OCI-LY7 (cell line): ENCODE results near the gene SGSM2. TPM values are rescaled to one million over a fixed set of nuclear protein-coding genes. Genes with fewer than 3 reads are reported as not detected.
A peak's percentile ranks its signal among the peaks of the same experiment; 100 is the strongest.

Experiments
- BruUV-seq: library from RNA; stranded (reverse); fragments of 400-500 nt; replicated peaks from 2 replicates; lab custom pipeline; 2021; lab: Mats Ljungman, UMichigan
- CTCF ChIA-PET: fragments of 300-600 bp; sonication (Branson Sonifier 250); formaldehyde crosslinking; loops from one replicate; lab custom pipeline; 2022; ENCODE audit warnings: antibody characterized with exemption; ENCODE audit not compliant: unreplicated experiment; lab: Charles Lee
- POLR2A ChIA-PET: fragments of 300-600 bp; sonication (Branson Sonifier 250); formaldehyde crosslinking; loops from one replicate; lab custom pipeline; 2022; ENCODE audit warnings: antibody characterized with exemption; lab: Charles Lee
- DNase-seq: peaks from one replicate; pipeline ENCODE4 v3.0.0-alpha.2; 2015; ENCODE audit warnings: low spot score
- H2AFZ ChIP-seq: fragments of 200-600 bp; sonication (generic), shearing (Covaris generic); 2 replicates; pipeline ENCODE4 v1.6.1; 2014; ENCODE audit warnings: mild to moderate bottlenecking, antibody characterized with exemption, low read length, moderate library complexity
- H3K27ac ChIP-seq: fragments of 200-600 bp; sonication (generic); 2 replicates; pipeline ENCODE4 v1.5.1; 2014; ENCODE audit warnings: mixed run types, low read depth, mild to moderate bottlenecking, moderate library complexity, low read length, inconsistent platforms; ENCODE audit not compliant: poor library complexity, severe bottlenecking
- H3K36me3 ChIP-seq: fragments of 200-600 bp; sonication (generic); 2 replicates; pipeline ENCODE4 v1.6.1; 2014; ENCODE audit warnings: mild to moderate bottlenecking, antibody characterized with exemption, low read length, moderate library complexity, mixed read lengths; ENCODE audit not compliant: insufficient read depth
- H3K4me1 ChIP-seq: fragments of 200-600 bp; sonication (generic); 2 replicates; pipeline ENCODE4 v1.5.1; 2014; ENCODE audit warnings: mild to moderate bottlenecking, low read length; ENCODE audit not compliant: insufficient read depth, poor library complexity, severe bottlenecking
- H3K4me2 ChIP-seq: fragments of 200-600 bp; sonication (generic); 2 replicates; pipeline ENCODE4 v1.6.1; 2014; ENCODE audit warnings: mild to moderate bottlenecking, low read length
- H3K4me3 ChIP-seq: fragments of 200-600 bp; sonication (generic); 2 replicates; pipeline ENCODE4 v1.5.1; 2014; ENCODE audit warnings: mild to moderate bottlenecking, low read depth, low read length; ENCODE audit not compliant: poor library complexity, severe bottlenecking
- H3K79me2 ChIP-seq: fragments of 200-600 bp; sonication (generic); 2 replicates; pipeline ENCODE4 v1.6.1; 2016; ENCODE audit warnings: low read depth, mild to moderate bottlenecking, low read length, moderate library complexity, mixed read lengths; ENCODE audit not compliant: insufficient read depth
- H3K9me2 ChIP-seq: fragments of 200-600 bp; sonication (generic); 2 replicates; pipeline ENCODE4 v1.6.1; 2016; ENCODE audit warnings: mild to moderate bottlenecking, low read length, mixed read lengths; ENCODE audit not compliant: insufficient read depth
- H3K9me3 ChIP-seq: fragments of 200-600 bp; sonication (generic); 2 replicates; pipeline ENCODE4 v1.6.1; 2014; ENCODE audit warnings: mild to moderate bottlenecking, mixed run types, low read length, mixed read lengths
- H4K20me1 ChIP-seq: fragments of 200-600 bp; sonication (generic); 2 replicates; pipeline ENCODE4 v1.6.1; 2014; ENCODE audit warnings: mild to moderate bottlenecking, antibody characterized with exemption, low read length, moderate library complexity, mixed read lengths; ENCODE audit not compliant: insufficient read depth
- EZH2phosphoT487 ChIP-seq: fragments of 200-600 bp; sonication (generic); IDR thresholded peaks from 2 replicates; pipeline ENCODE4 v1.6.1; 2018; ENCODE audit warnings: low read depth, borderline replicate concordance, mild to moderate bottlenecking, mixed run types, antibody characterized with exemption, low read length, moderate library complexity, mixed read lengths
- intact Hi-C: fragments of 100-400 bp; cut with micrococcal nuclease; formaldehyde crosslinking; loops from one replicate; pipeline ENCODE4 v1.10.0; 2022; ENCODE audit not compliant: unreplicated experiment
- total RNA-seq, 2 experiments: library from RNA; depleted of rRNA in 1 of 2; stranded (reverse); fragments of >200 nt in 1 of 2; shearing (Covaris generic) in 1 of 2; gene quantifications; 2 replicates each; pipeline ENCODE4 v1.2.3, GENCODE V29; 2014 to 2022
- TF ChIP-seq, protein P1 (sequence below): fragments of 200-600 bp; sonication (generic); conservative IDR thresholded peaks from 2 replicates; pipeline ENCODE4 v1.5.1; 2014; ENCODE audit warnings: mild to moderate bottlenecking, antibody characterized with exemption, low read length, moderate library complexity, mixed read lengths

Gene SGSM2
- total RNA-seq, 2 experiments from 2014 or later = 44.0 to 50.6 TPM

GRCh38 chr17:2403044-2403443, 65.7 kb downstream of the SGSM2 start:
- H3K9me3 ChIP-seq = no peaks in the 10 kb centered on the region
- no peak overlapping the region for H2AFZ ChIP-seq
- no peaks in the 10 kb centered on the region for H4K20me1 ChIP-seq
- no peaks in the 10 kb centered on the region for H3K9me2 ChIP-seq
- POLR2A ChIA-PET = interaction anchor here (3.0 kb wide), 1 partner anchor 11 kb away, joined by 17 read pairs; no protein-coding TSS in a partner anchor
- H3K4me1 ChIP-seq = peaks cover 14% of the 10 kb centered on the region
- peak overlapping the region; percentile 92 for H3K4me2 ChIP-seq
- no peak for DNase-seq
- no peaks in the 10 kb centered on the region for H3K79me2 ChIP-seq
- intact Hi-C loops = loop anchor here (5.0 kb wide), 3 partner anchors 189 to 686 kb away; partner anchors contain the start of gene PAFAH1B1
- no TSS peak for BruUV-seq
- CTCF ChIA-PET = no interaction called here
- H3K4me3 ChIP-seq = no peak overlapping the region
- no peaks in the 10 kb centered on the region; the same call in 1 of the 2 replicates for H3K36me3 ChIP-seq
- no peak overlapping the region for H3K27ac ChIP-seq
- TF ChIP-seq, protein P1, sequence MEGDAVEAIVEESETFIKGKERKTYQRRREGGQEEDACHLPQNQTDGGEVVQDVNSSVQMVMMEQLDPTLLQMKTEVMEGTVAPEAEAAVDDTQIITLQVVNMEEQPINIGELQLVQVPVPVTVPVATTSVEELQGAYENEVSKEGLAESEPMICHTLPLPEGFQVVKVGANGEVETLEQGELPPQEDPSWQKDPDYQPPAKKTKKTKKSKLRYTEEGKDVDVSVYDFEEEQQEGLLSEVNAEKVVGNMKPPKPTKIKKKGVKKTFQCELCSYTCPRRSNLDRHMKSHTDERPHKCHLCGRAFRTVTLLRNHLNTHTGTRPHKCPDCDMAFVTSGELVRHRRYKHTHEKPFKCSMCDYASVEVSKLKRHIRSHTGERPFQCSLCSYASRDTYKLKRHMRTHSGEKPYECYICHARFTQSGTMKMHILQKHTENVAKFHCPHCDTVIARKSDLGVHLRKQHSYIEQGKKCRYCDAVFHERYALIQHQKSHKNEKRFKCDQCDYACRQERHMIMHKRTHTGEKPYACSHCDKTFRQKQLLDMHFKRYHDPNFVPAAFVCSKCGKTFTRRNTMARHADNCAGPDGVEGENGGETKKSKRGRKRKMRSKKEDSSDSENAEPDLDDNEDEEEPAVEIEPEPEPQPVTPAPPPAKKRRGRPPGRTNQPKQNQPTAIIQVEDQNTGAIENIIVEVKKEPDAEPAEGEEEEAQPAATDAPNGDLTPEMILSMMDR = no peak
- TF ChIP-seq EZH2phosphoT487 = no peak

DNA sequence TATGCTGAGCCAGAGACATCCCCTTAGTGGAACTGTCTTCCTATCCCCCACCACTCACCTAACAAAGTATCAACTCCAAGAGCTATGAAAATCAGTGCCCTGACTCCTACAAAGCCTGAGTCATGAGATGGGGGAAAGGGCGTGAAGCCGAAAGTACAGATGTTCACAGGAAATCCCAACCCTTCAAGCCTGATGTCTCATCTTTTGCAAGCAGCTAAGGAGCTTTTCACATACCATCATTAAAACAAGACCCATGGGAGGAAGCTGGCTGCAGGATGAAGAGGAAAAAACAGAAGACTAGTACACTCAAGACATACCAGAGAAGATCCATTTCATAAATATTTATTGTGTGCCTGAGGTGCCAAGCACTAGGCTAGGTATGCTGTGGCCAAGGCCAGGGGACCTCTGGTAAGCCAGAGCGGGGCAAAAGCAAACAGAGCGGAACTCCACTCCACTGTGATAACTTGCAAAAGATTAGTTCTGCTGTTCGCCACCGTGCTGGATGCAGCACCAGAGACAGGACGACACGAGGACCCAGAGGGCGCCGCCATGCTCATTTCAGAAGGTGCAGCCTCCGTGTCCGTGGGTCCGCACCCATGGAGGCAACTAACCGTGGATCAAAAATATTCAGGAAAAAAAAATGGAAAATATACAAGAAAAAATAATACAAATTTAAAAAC, 68.1 kb downstream of the SGSM2 start:
- H3K9me2 ChIP-seq = no peaks in the 10 kb centered on the region
- ChIA-PET POLR2A (interaction anchor here (0.6 kb wide), 1 partner anchor 278 kb away, joined by 3 read pairs; no protein-coding TSS in a partner anchor), CTCF (no interaction called here)
- TF ChIP-seq, protein P1 = no peak
- TF ChIP-seq EZH2phosphoT487 = no peak
- no peaks in the 10 kb centered on the region for H3K79me2 ChIP-seq
- intact Hi-C loops = no loop called here
- H3K4me1 ChIP-seq = peaks cover 9% of the 10 kb centered on the region
- H3K9me3 ChIP-seq = no peaks in the 10 kb centered on the region
- no peaks in the 10 kb centered on the region for H4K20me1 ChIP-seq
- no peak overlapping the region for H3K27ac ChIP-seq
- H3K4me3 ChIP-seq = no peak overlapping the region
- H3K4me2 ChIP-seq = no peak overlapping the region
- peaks cover under 1% of the 10 kb centered on the region; the same call in 1 of the 2 replicates for H3K36me3 ChIP-seq
- BruUV-seq = no TSS peak
- H2AFZ ChIP-seq = no peak overlapping the region
- no peak for DNase-seq

DNA sequence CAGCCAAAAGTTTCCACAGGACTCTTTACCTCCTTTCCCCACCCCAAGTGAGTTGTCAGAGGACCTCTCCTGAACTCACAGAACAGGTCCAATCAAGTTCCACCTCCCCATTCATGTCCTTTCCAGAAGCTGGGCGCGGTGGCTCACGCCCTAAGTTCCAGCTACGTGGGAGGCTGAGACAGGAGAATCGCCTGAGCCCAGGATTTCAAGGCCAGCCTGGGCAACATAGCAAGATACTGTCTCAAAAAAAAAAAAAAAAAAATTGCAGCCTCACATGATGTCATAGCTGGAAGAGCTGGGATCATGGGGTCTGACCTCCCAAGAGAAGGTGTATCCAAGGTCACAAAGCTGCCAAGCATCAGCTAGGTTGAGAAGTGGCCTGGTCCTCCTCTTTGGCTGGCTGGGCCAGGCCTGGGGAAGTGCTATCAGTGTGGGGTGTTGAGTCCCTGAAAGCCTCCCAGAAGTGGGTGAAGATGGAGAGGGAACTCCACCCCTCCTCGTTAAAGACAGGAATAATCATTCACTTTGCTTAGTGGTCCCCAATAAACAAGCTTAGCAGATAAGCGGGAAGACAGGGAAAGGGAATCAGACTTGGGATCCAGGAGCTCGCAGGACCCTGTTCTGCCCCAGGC, 69.1 kb downstream of the SGSM2 start:
- BruUV-seq = no TSS peak
- no peaks in the 10 kb centered on the region for H3K9me2 ChIP-seq

More for the DNA sequence above, 69.1 kb downstream of the SGSM2 start:
- Histone ChIP-seq H2AFZ (no peak overlapping the region), H3K4me1 (peaks cover 9% of the 10 kb centered on the region), H3K4me2 (no peak overlapping the region), H3K27ac (no peak overlapping the region), H3K4me3 (no peak overlapping the region), H3K9me3 (no peaks in the 10 kb centered on the region), H3K79me2 (no peaks in the 10 kb centered on the region), H4K20me1 (no peaks in the 10 kb centered on the region), H3K36me3 (peaks cover 9% of the 10 kb centered on the region)
- TF ChIP-seq, protein P1 = no peak
- TF ChIP-seq EZH2phosphoT487 = no peak
- ChIA-PET CTCF (no interaction called here), POLR2A (no interaction called here)
- no peak for DNase-seq
- intact Hi-C loops = no loop called here
